GM12875 (cell line): ENCODE results near the gene MEGF11.

Source experiments
- H3K4me3 ChIP-seq: one replicate; pipeline ENCODE4 v1.5.1; 2011; ENCODE audit warnings: low read depth, low read length, control low read depth
- TF ChIP-seq, protein P1 (sequence below): IDR thresholded peaks from 2 replicates; pipeline ENCODE4 v1.5.1; 2011; ENCODE audit warnings: low read depth, mild to moderate bottlenecking, control low read depth, inconsistent platforms, low read length, moderate library complexity, borderline replicate concordance; ENCODE audit not compliant: insufficient read depth

The MEGF11 gene

DNA sequence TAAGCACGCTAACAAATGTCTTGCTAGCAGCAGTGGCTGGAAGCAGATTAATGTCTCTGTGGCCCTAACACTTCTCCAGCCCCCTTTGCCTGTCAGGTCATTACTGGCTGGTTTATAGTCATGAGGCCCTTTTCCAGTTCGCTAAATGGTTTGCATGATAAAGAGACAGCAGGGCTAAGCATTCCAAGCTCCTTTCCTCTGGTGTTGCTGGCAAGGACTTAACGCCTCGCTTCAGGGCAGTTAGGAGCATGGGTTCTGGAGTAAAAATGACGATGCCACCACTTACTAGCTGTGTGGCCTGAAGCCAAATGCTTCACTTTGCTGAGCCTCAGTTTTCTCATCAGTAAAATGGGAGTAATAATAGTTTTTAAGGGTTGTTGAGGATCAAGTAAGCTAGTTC lies 185.9 kb downstream of the MEGF11 start:
- TF ChIP-seq, protein P1, sequence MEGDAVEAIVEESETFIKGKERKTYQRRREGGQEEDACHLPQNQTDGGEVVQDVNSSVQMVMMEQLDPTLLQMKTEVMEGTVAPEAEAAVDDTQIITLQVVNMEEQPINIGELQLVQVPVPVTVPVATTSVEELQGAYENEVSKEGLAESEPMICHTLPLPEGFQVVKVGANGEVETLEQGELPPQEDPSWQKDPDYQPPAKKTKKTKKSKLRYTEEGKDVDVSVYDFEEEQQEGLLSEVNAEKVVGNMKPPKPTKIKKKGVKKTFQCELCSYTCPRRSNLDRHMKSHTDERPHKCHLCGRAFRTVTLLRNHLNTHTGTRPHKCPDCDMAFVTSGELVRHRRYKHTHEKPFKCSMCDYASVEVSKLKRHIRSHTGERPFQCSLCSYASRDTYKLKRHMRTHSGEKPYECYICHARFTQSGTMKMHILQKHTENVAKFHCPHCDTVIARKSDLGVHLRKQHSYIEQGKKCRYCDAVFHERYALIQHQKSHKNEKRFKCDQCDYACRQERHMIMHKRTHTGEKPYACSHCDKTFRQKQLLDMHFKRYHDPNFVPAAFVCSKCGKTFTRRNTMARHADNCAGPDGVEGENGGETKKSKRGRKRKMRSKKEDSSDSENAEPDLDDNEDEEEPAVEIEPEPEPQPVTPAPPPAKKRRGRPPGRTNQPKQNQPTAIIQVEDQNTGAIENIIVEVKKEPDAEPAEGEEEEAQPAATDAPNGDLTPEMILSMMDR, result no peak
- no peak overlapping the region for H3K4me3 ChIP-seq

DNA sequence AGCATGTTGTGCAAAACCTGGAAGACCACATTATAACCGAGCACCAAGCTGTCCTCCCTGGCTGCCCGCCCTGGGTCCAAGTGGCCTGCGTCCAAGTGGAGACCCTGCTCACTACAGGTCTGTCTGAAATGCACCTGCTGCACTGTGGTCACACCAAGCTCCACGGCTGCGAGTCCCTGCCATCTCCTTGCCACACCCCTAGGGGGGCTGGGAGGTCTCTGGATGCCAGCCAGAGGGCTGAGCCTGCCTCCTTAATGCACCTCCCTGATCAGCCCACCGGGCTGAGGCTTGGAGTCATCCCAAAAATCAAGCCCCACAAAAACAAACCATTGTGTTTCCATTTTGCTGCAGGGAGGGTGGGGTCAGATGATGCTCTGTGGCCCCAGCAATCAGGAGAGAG lies 187.1 kb downstream of the MEGF11 start:
- H3K4me3 ChIP-seq, result no peak overlapping the region
- TF ChIP-seq, protein P1, result no peak

DNA sequence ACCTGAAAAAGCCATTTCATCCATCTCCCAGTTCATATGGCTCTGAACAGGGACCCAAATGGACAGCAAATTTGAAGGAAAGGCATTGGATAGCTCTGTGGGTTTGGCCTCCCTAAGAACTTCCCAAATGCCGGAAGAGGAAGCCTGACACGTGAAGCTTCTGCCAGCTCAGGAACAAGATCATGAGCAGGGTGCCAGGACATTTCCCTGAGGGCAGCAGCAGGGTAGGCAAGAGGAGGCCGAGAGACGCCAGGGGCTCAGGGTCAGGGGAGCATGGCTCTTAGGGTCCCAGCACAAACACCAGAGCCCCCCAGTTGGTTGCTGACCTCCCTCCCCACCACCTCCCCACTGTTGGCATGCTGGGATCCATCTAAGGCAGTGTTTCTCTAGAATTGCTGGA lies 187.5 kb downstream of the MEGF11 start:
- TF ChIP-seq, protein P1, result no peak
- H3K4me3 ChIP-seq, result no peak overlapping the region

DNA sequence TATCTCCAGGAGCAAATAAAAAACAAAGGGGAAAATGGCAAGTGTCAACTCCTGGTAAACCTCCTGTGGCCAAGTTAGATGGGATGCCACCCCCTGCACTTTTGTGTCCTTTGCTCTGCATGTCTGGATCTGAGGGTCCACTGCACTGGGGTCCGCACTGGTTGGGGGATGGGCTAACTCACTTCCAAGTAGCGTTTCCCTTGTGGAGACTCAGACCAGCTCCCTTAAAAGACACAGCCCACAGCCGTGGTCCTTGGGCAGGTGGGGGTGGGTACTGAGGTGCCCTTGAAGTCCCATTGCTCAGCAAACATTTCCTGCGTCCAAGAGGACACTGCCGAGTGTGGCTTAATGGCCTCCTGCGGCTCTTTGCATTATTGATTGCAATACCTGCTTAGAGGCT lies 188.2 kb downstream of the MEGF11 start:
- TF ChIP-seq, protein P1, result no peak
- H3K4me3 ChIP-seq, result no peak overlapping the region

DNA sequence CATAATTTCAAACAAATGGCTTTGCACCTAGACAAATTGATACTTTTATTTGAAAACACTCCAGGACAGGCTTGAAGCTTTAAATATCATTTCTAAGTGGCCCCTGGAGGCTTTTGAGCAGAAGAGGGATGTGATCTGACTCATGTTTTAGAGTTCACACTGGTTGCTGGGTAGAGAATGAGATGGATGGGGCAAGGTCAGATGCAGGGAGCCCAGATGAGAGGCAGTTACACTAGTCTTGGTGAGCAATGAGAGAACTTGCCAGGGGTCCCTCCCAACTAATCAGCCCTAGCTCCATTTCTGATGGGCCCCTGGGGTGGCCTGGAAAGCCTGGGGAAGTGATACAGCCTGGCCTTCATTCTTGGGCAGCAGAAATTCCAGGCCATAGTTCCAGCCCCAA lies 190.4 kb downstream of the MEGF11 start:
- H3K4me3 ChIP-seq, result no peak overlapping the region
- TF ChIP-seq, protein P1, result no peak

DNA sequence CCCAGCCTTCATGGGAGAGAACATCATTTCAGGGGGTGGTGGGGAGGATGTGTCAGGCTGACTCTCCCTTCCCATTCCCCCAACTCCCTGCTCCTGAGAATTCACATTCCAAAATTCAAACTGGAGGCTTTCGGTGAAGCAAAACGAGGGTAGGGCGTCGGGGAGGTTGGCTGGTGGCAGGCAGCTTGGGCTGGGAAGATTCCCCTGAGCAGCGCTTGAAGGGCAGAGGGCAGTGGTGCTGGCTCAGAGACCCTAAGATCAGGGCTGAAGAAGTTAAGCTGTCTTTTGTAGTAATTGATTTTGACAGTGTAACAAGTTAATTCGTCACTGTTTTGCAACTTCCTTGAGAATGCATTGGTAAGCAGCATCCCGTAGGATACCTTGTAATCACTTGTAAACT lies 196.5 kb downstream of the MEGF11 start:
- TF ChIP-seq, protein P1, result no peak
- no peak overlapping the region for H3K4me3 ChIP-seq

DNA sequence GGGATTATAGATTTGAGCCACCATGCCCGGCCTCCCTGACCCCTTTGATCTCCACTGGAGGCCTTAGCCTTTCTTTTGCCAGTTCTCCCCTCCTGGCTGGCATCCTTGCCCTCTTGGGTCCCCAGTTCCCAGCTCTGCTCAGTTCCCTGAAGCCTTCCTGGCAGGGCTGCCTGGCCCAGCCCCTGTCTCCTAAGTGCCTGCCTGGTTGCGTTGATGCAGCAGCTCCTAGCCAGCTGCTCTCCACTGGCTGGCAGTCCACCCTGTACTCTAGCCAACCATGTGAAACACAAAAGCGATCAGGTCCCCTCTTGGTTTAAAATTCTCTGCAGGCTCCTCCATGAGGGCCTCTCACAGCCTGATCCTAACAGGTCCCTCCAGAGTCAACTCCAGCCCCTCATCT lies 199.6 kb downstream of the MEGF11 start:
- TF ChIP-seq, protein P1, result no peak

More for the DNA sequence above, 199.6 kb downstream of the MEGF11 start:
- H3K4me3 ChIP-seq, result no peak overlapping the region
